H1 (cell line): ENCODE data around the gene ZNF615. TPM values are rescaled to one million over a fixed set of nuclear protein-coding genes. Genes with fewer than 3 reads are reported as not detected.

ENCODE experiments used
- CTCF ChIA-PET: fragments of 300-600 bp; sonication (Branson Sonifier 250); formaldehyde crosslinking; loops from one replicate; lab custom pipeline; 2021; ENCODE audit not compliant: partially characterized antibody; lab: Charles Lee
- POLR2A ChIA-PET: fragments of 300-600 bp; sonication (Branson Sonifier 250); formaldehyde crosslinking; loops from one replicate; lab custom pipeline; 2021; ENCODE audit warnings: inconsistent platforms; ENCODE audit not compliant: partially characterized antibody; lab: Charles Lee
- DNase-seq, 2 experiments: peaks; one replicate each; pipeline versions ENCODE4 v3.0.0 to v3.0.0-alpha.2; 2010 to 2022; ENCODE audit warnings: low spot score in 2 of 2, low read depth in 1 of 2, mixed read lengths in 1 of 2
- FAIRE-seq: peaks from 2 replicates; lab custom pipeline; 2011; peaks lifted over from hg19 to GRCh38; lab: Jason Lieb, UNC
- H2AFZ ChIP-seq: 2 replicates; pipeline ENCODE4 v1.8.1; 2012; ENCODE audit warnings: low read length, inconsistent platforms
- H2AK5ac ChIP-seq: 2 replicates; pipeline ENCODE4 v1.6.1; 2013; ENCODE audit warnings: low read depth, low read length
- H2BK120ac ChIP-seq: replicated peaks from 2 replicates; pipeline ENCODE3; 2013; ENCODE audit warnings: low read depth, low read length, inconsistent platforms
- H2BK12ac ChIP-seq: 2 replicates; pipeline ENCODE4 v1.6.1; 2013; ENCODE audit warnings: low read depth, low read length
- H2BK15ac ChIP-seq: 2 replicates; pipeline ENCODE4 v1.6.1; 2013; ENCODE audit warnings: low read length
- H2BK20ac ChIP-seq: 2 replicates; pipeline ENCODE4 v1.6.1; 2013; ENCODE audit warnings: low read length
- H2BK5ac ChIP-seq: 2 replicates; pipeline ENCODE4 v1.6.1; 2013; ENCODE audit warnings: low read depth, low read length
- H3K14ac ChIP-seq: 2 replicates; pipeline ENCODE4 v1.6.1; 2013; ENCODE audit warnings: inconsistent platforms; ENCODE audit not compliant: insufficient read length
- H3K18ac ChIP-seq: 2 replicates; pipeline ENCODE4 v1.6.1; 2013; ENCODE audit warnings: low read length; ENCODE audit errors: extremely low read depth
- H3K23ac ChIP-seq: 2 replicates; pipeline ENCODE4 v1.6.1; 2013; ENCODE audit warnings: inconsistent platforms; ENCODE audit not compliant: insufficient read length
- H3K23me2 ChIP-seq: 2 replicates; pipeline ENCODE4 v1.6.1; 2013; ENCODE audit warnings: low read depth, low read length
- H3K27ac ChIP-seq: 2 replicates; pipeline ENCODE4 v1.6.1; 2011; ENCODE audit warnings: low read depth, low read length, inconsistent platforms
- H3K27me3 ChIP-seq, 4 experiments: replicated peaks in 1 of 4; 1 replicate in 1 of 4; 2 replicates in 3 of 4; pipeline versions ENCODE4 v1.6.1 to v1.8.1; 2011 to 2013; ENCODE audit warnings: low read length in 3 of 4, mild to moderate bottlenecking in 3 of 4, inconsistent platforms in 2 of 4, mixed read lengths in 2 of 4, moderate library complexity in 1 of 4; ENCODE audit not compliant: control insufficient read depth in 3 of 4, insufficient read depth in 3 of 4; ENCODE audit errors: extremely low read depth in 1 of 4
- H3K36me3 ChIP-seq, 4 experiments: 2 replicates each; pipeline versions ENCODE4 v1.6.1 to v1.8.1; 2011 to 2013; ENCODE audit warnings: mild to moderate bottlenecking in 4 of 4, low read length in 3 of 4, moderate library complexity in 2 of 4, control low read depth in 1 of 4, inconsistent platforms in 1 of 4; ENCODE audit not compliant: insufficient read depth in 4 of 4, control insufficient read depth in 2 of 4
- H3K4ac ChIP-seq: replicated peaks from 2 replicates; pipeline ENCODE3; 2013; ENCODE audit warnings: low read length, low read depth, mixed read lengths, inconsistent platforms; ENCODE audit not compliant: insufficient read length
- H3K4me1 ChIP-seq, 4 experiments: replicated peaks in 1 of 4; 1 replicate in 1 of 4; 2 replicates in 3 of 4; pipeline versions ENCODE4 v1.6.1 to v1.8.1; 2011 to 2013; ENCODE audit warnings: low read length in 3 of 4, inconsistent platforms in 2 of 4, mixed read lengths in 1 of 4; ENCODE audit not compliant: insufficient read depth in 4 of 4, control insufficient read depth in 3 of 4
- H3K4me2 ChIP-seq, 2 experiments: 2 replicates each; pipeline versions ENCODE4 v1.6.1 to v1.8.1; 2011 to 2013; ENCODE audit warnings: low read depth in 2 of 2, low read length in 2 of 2, control low read depth in 1 of 2, inconsistent platforms in 1 of 2, mild to moderate bottlenecking in 1 of 2; ENCODE audit not compliant: insufficient read depth in 1 of 2
- H3K4me3 ChIP-seq, 4 experiments: fragments of 200-600, 300-600 bp in 1 of 4; sonication (generic), shearing (Covaris generic), sonication (Bioruptor Twin) in 1 of 4; 2 replicates each; pipeline versions ENCODE4 v1.5.1 to v1.8.1; 2011 to 2016; ENCODE audit warnings: low read length in 4 of 4, low read depth in 3 of 4, control low read depth in 2 of 4, inconsistent platforms in 2 of 4, mild to moderate bottlenecking in 2 of 4, mixed read lengths in 1 of 4, moderate library complexity in 1 of 4; ENCODE audit not compliant: insufficient read depth in 2 of 4; ENCODE audit errors: extremely low read depth in 1 of 4
- H3K56ac ChIP-seq: replicated peaks from 2 replicates; pipeline ENCODE3; 2013; ENCODE audit warnings: low read depth, mild to moderate bottlenecking, mixed read lengths, low read length, inconsistent platforms; ENCODE audit not compliant: insufficient read length
- H3K79me1 ChIP-seq: 2 replicates; pipeline ENCODE4 v1.6.1; 2013; ENCODE audit warnings: low read depth, low read length, control low read depth
- H3K79me2 ChIP-seq, 2 experiments: 2 replicates each; pipeline versions ENCODE4 v1.6.1 to v1.8.1; 2012 to 2013; ENCODE audit warnings: low read length in 2 of 2, mild to moderate bottlenecking in 2 of 2, inconsistent platforms in 1 of 2; ENCODE audit not compliant: insufficient read depth in 2 of 2, control insufficient read depth in 1 of 2
- H3K9ac ChIP-seq, 4 experiments: replicated peaks in 1 of 4; 1 replicate in 1 of 4; 2 replicates in 3 of 4; pipeline versions ENCODE4 v1.6.1 to v1.8.1; 2011 to 2013; ENCODE audit warnings: low read depth in 3 of 4, low read length in 3 of 4, control low read depth in 2 of 4, mild to moderate bottlenecking in 2 of 4, moderate library complexity in 2 of 4, inconsistent platforms in 1 of 4; ENCODE audit errors: extremely low read depth in 1 of 4
- H3K9me3 ChIP-seq, 2 experiments: 2 replicates each; pipeline versions ENCODE4 v1.6.1 to v1.8.1; 2012 to 2013; ENCODE audit warnings: mild to moderate bottlenecking in 2 of 2, moderate library complexity in 2 of 2, control low read depth in 1 of 2, inconsistent platforms in 1 of 2, low read depth in 1 of 2, low read length in 1 of 2, mixed read lengths in 1 of 2; ENCODE audit not compliant: insufficient read depth in 2 of 2
- H4K20me1 ChIP-seq, 2 experiments: replicated peaks in 1 of 2; 2 replicates each; pipeline versions ENCODE3 to v1.8.1; 2011 to 2013; ENCODE audit warnings: inconsistent platforms in 2 of 2, low read length in 2 of 2, mild to moderate bottlenecking in 1 of 2; ENCODE audit not compliant: insufficient read depth in 2 of 2, control insufficient read depth in 1 of 2
- H4K5ac ChIP-seq: 2 replicates; pipeline ENCODE4 v1.6.1; 2013; ENCODE audit warnings: low read length, low read depth, mixed read lengths, inconsistent platforms; ENCODE audit not compliant: insufficient read length
- H4K8ac ChIP-seq: 2 replicates; pipeline ENCODE4 v1.8.0; 2013; ENCODE audit warnings: mild to moderate bottlenecking, moderate library complexity, low read length, inconsistent platforms; ENCODE audit not compliant: insufficient read depth; ENCODE audit errors: extremely low read depth
- H4K91ac ChIP-seq: replicated peaks from 2 replicates; pipeline ENCODE3; 2013; ENCODE audit warnings: low read length, mixed read lengths, inconsistent platforms; ENCODE audit not compliant: insufficient read length
- BCL11A ChIP-seq, 2 experiments: IDR thresholded peaks; one replicate each; pipeline ENCODE4 v1.6.1; 2011; ENCODE audit warnings: low read depth in 2 of 2, low read length in 2 of 2, mild to moderate bottlenecking in 2 of 2
- CBX5 ChIP-seq: fragments of 300-800, 300-1000 bp; sonication (generic); IDR thresholded peaks from 2 replicates; pipeline ENCODE4 v1.7.1; 2016; ENCODE audit warnings: antibody characterized with exemption, low read length, low read depth
- CTBP2 ChIP-seq: IDR thresholded peaks from 2 replicates; pipeline ENCODE4 v1.7.0; 2011; ENCODE audit warnings: borderline replicate concordance, mild to moderate bottlenecking, moderate library complexity, mixed read lengths, low read length; ENCODE audit not compliant: insufficient read depth, insufficient read length
- EZH2 ChIP-seq: fragments of 200-600 bp; sonication (generic); IDR thresholded peaks from 2 replicates; pipeline ENCODE4 v1.7.1; 2012; ENCODE audit warnings: low read depth, mild to moderate bottlenecking, moderate library complexity, low read length, inconsistent platforms; ENCODE audit not compliant: severe bottlenecking
- FOSL1 ChIP-seq: IDR thresholded peaks from 2 replicates; pipeline ENCODE4 v1.6.1; 2011; ENCODE audit warnings: mild to moderate bottlenecking, low read depth, low read length, moderate library complexity; ENCODE audit not compliant: insufficient read depth
- GTF2F1 ChIP-seq: IDR thresholded peaks from 2 replicates; pipeline ENCODE4 v1.6.1; 2012; ENCODE audit warnings: low read depth, low read length, improper control_type of control experiment, borderline replicate concordance
- JUND ChIP-seq: IDR thresholded peaks from 2 replicates; pipeline ENCODE4 v1.6.1; 2011; ENCODE audit warnings: mild to moderate bottlenecking, improper control_type of control experiment, low read length
- KDM4A ChIP-seq: IDR thresholded peaks from one replicate; pipeline ENCODE4 v1.7.1; 2012; ENCODE audit warnings: low read depth, mild to moderate bottlenecking, moderate library complexity, low read length, inconsistent platforms; ENCODE audit not compliant: severe bottlenecking
- KDM5A ChIP-seq: fragments of 200-600 bp; IDR thresholded peaks from 2 replicates; pipeline ENCODE4 v1.7.1; 2012; ENCODE audit warnings: mild to moderate bottlenecking, low read length, inconsistent platforms, mixed read lengths
- RAD21 ChIP-seq, 2 experiments: IDR thresholded peaks in 1 of 2; conservative IDR thresholded peaks in 1 of 2; 2 replicates each; pipeline ENCODE4 v1.6.1; 2011; ENCODE audit warnings: low read depth in 2 of 2, low read length in 2 of 2, improper control_type of control experiment in 1 of 2, inconsistent platforms in 1 of 2, mild to moderate bottlenecking in 1 of 2, moderate library complexity in 1 of 2
- RNF2 ChIP-seq: fragments of 200-900, 300-1000 bp; sonication (generic); IDR thresholded peaks from 2 replicates; pipeline ENCODE4 v1.7.1; 2016; ENCODE audit warnings: borderline replicate concordance, low read depth, mild to moderate bottlenecking, antibody characterized with exemption, low read length; ENCODE audit not compliant: poor library complexity, severe bottlenecking; ENCODE audit errors: missing control alignments
- TBP ChIP-seq: IDR thresholded peaks from 2 replicates; pipeline ENCODE4 v1.6.1; 2011; ENCODE audit warnings: low read depth, low read length, improper control_type of control experiment
- WGBS, 2 experiments: shearing (Covaris generic) in 1 of 2; methylation state at CpG; one replicate each; pipeline versions ENCODE4 v1.1.6 to v1.1.7; 2013 to 2015; ENCODE audit warnings: low lambda C conversion rate in 2 of 2, mixed read lengths in 2 of 2, inconsistent platforms in 1 of 2, low coverage in 1 of 2, missing lambda C conversion rate in 1 of 2; ENCODE audit not compliant: insufficient replicate concordance in 2 of 2, insufficient coverage in 1 of 2, insufficient read length in 1 of 2; ENCODE audit errors: extremely low coverage in 1 of 2, missing lambda C conversion rate in 1 of 2; 5-methylcytosine and 5-hydroxymethylcytosine counted together
- polyA plus RNA-seq, 7 experiments: library from polyadenylated mRNA; depleted of rRNA in 3 of 7; stranded (reverse) in 5 of 7; unstranded in 2 of 7; fragments of >200 nt in 5 of 7; fragments of 200-250 nt in 2 of 7; gene quantifications; 1 replicate in 5 of 7; 2 replicates in 1 of 7; 4 replicates in 1 of 7; pipeline versions ENCODE4 v1.2.1 to v1.2.3, GENCODE V29; 2011 to 2013; ENCODE audit warnings: missing spikeins in 2 of 7, mixed read lengths in 2 of 7
- total RNA-seq: library from RNA; stranded (reverse); fragmentation: NEBNext Ultra II Directional; extraction: Animal tissue kit (Norgen Biotek cat#: 25700); gene quantifications from 2 replicates; pipeline ENCODE4 v1.2.1, GENCODE V29; 2021
- TF ChIP-seq, protein P1 (sequence below): IDR thresholded peaks from 2 replicates; pipeline ENCODE4 v1.6.1; 2012; ENCODE audit warnings: inconsistent platforms

The ZNF615 gene
- total and polyA plus RNA-seq, 2 of the 8 experiments (the other 6 are each of a cell fraction or from before 2014, with no cell fraction given) = 2.8 to 7.5 TPM

DNA sequence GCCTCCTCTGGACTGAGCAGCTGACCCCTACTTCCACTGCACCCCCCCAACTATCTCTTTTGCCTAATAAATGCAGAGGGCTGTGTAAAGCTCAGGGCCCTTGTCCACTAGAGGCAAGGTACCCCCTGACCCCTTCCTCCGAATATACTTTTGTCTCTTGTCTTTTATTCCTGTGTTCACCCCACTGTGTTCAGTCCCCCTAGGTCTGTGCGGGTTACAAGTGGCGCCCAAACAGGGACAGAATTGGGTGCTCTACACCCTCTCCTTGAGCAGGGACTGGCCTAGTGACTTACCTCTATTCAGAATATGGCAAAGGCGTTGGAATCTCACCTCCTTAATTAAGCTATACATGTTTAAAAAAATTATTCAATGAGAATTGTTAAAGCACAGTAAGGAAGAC, 36.4 kb downstream of the ZNF615 start:
- H3K9me3 ChIP-seq = peaks cover 62 to 66% of the 10 kb centered on the region in 2 experiments
- CTCF ChIA-PET = no interaction called here
- no peaks in the 10 kb centered on the region for H3K23me2 ChIP-seq
- no peak for TF ChIP-seq BCL11A (IDR thresholded peaks at IDR 0.05; ENCODE audit: low read depth in 2 of 2, low read length in 2 of 2)
- TF ChIP-seq CBX5 = no peak
- no peak for TF ChIP-seq EZH2
- TF ChIP-seq KDM5A = no peak
- no peak for TF ChIP-seq RNF2
- TF ChIP-seq TBP = no peak
- TF ChIP-seq, protein P1, sequence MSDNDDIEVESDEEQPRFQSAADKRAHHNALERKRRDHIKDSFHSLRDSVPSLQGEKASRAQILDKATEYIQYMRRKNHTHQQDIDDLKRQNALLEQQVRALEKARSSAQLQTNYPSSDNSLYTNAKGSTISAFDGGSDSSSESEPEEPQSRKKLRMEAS = no peak
- TF ChIP-seq CTBP2 = no peak
- no peak for TF ChIP-seq RAD21 (IDR thresholded peaks at IDR 0.05 in 1 of 2, conservative IDR thresholded peaks at IDR 0.05 in 1 of 2; ENCODE audit: low read depth in 2 of 2, low read length in 2 of 2)
- no peak for TF ChIP-seq KDM4A
- TF ChIP-seq JUND = no peak
- no peak for TF ChIP-seq GTF2F1
- no peak for TF ChIP-seq FOSL1

More for the DNA sequence above, 36.4 kb downstream of the ZNF615 start:
- no peaks in the 10 kb centered on the region for H4K20me1 ChIP-seq
- no peak overlapping the region for H4K5ac ChIP-seq
- H2BK20ac ChIP-seq = no peak overlapping the region
- no peak overlapping the region for H4K8ac ChIP-seq
- no peak overlapping the region for H3K14ac ChIP-seq
- no peak overlapping the region for H4K91ac ChIP-seq
- H3K27ac ChIP-seq = no peak overlapping the region
- DNase-seq = no peak
- H2AFZ ChIP-seq = no peak overlapping the region
- no peaks in the 10 kb centered on the region for H3K4me1 ChIP-seq
- H2AK5ac ChIP-seq = no peak overlapping the region
- H2BK12ac ChIP-seq = no peak overlapping the region
- H2BK120ac ChIP-seq = no peak overlapping the region
- H3K79me2 ChIP-seq = 0 out of 4 replicates have a peak, but pooled peaks cover 0 to 2% of the 10 kb centered on the region in 2 experiments
- H3K56ac ChIP-seq = no peak overlapping the region
- H3K36me3 ChIP-seq = peaks cover 12 to 67% (median 40%) of the 10 kb centered on the region in 4 experiments; a peak in 6 of 8 replicates
- no peak overlapping the region for H3K9ac ChIP-seq
- POLR2A ChIA-PET = no interaction called here
- H3K18ac ChIP-seq = no peak overlapping the region
- H2BK5ac ChIP-seq = no peak overlapping the region
- 95% methylated on average over 4 of the region's 4 CpGs; no CpG with 5 or more reads in 1 of the 2 experiments for WGBS, 2 experiments
- no peak overlapping the region for H3K4ac ChIP-seq
- no peak overlapping the region for H3K4me2 ChIP-seq
- no peak overlapping the region for H2BK15ac ChIP-seq
- no peak overlapping the region for H3K23ac ChIP-seq
- no peaks in the 10 kb centered on the region for H3K79me1 ChIP-seq
- no peaks in the 10 kb centered on the region for H3K27me3 ChIP-seq
- no peak overlapping the region for H3K4me3 ChIP-seq
- FAIRE-seq = no peak
